Kidney (tissue), 22 donors: ENCODE results near the gene ARPP19. TPM values are rescaled to one million over a fixed set of nuclear protein-coding genes. Genes with fewer than 3 reads are reported as not detected.
A peak's percentile ranks its signal among the peaks of the same experiment; 100 is the strongest.

Experiments
- DNase-seq, 5 donors: peaks; one replicate each; pipeline ENCODE4 v3.0.0-alpha.2; 2013 to 2020
- FAIRE-seq: peaks from 2 replicates; lab custom pipeline; 2012; peaks lifted over from hg19 to GRCh38; lab: Jason Lieb, UNC
- H3K27ac ChIP-seq, 2 donors: one replicate each; pipeline ENCODE4 v1.7.0; 2013; ENCODE audit warnings: low read depth in 2 of 2, low read length in 2 of 2, inconsistent platforms in 1 of 2
- H3K27me3 ChIP-seq: one replicate; pipeline ENCODE4 v1.7.1; 2013; ENCODE audit warnings: low read length, inconsistent platforms; ENCODE audit not compliant: control insufficient read depth, insufficient read depth
- H3K36me3 ChIP-seq, 3 donors: one replicate each; pipeline versions ENCODE4 v1.7.0 to v1.7.1; 2013; ENCODE audit warnings: low read length in 3 of 3, control low read depth in 1 of 3, inconsistent platforms in 1 of 3; ENCODE audit not compliant: insufficient read depth in 3 of 3, control insufficient read depth in 2 of 3
- H3K4me1 ChIP-seq, 3 donors: one replicate each; pipeline versions ENCODE4 v1.7.0 to v1.7.1; 2013; ENCODE audit warnings: low read length in 3 of 3, inconsistent platforms in 1 of 3, low read depth in 1 of 3; ENCODE audit not compliant: control insufficient read depth in 2 of 3, insufficient read depth in 2 of 3
- H3K4me3 ChIP-seq, 3 donors: one replicate each; pipeline versions ENCODE4 v1.7.0 to v1.8.1; 2013; ENCODE audit warnings: low read length in 3 of 3, control low read depth in 1 of 3, inconsistent platforms in 1 of 3
- H3K9ac ChIP-seq, 3 donors: one replicate each; pipeline versions ENCODE4 v1.7.0 to v1.7.1; 2013; ENCODE audit warnings: low read length in 3 of 3, control low read depth in 1 of 3, inconsistent platforms in 1 of 3
- H3K9me3 ChIP-seq, 3 donors: one replicate each; pipeline versions ENCODE4 v1.7.0 to v1.7.1; 2013; ENCODE audit warnings: low read length in 3 of 3, control low read depth in 1 of 3, inconsistent platforms in 1 of 3; ENCODE audit not compliant: control insufficient read depth in 2 of 3, insufficient read depth in 1 of 3
- intact Hi-C: fragments of 100-400 bp; cut with DNase I; formaldehyde crosslinking; loops from one replicate; pipeline ENCODE4 v1.11.1; 2022
- long read RNA-seq, 10 donors: library from polyadenylated mRNA in 1 of 10; unstranded in 1 of 10; transcript quantifications; one replicate each; pipeline ENCODE4 v2.0.0 and lab custom pipeline, GENCODE V29; 2021 to 2026
- polyA plus RNA-seq: library from polyadenylated mRNA; stranded (reverse); fragments of 350-450 nt; fragmentation: Illumina TruSeq; extraction: RNeasy Lipid Tissue Mini Kit (QIAGEN cat#74804); gene quantifications from one replicate; pipeline ENCODE4 v1.2.3, GENCODE V29; 2014; ENCODE audit warnings: low read depth, low replicate concordance; ENCODE audit not compliant: insufficient read depth
- total RNA-seq: library from RNA; stranded (reverse); fragmentation: NEBNext Ultra II Directional; extraction: Animal tissue kit (Norgen Biotek cat#: 25700); gene quantifications from one replicate; pipeline ENCODE4 v1.2.1, GENCODE V29; 2021
- TF ChIP-seq, protein P1 (sequence below): IDR thresholded peaks from 3 replicates; pipeline ENCODE4 v1.5.1; 2012; ENCODE audit warnings: mild to moderate bottlenecking, moderate library complexity, borderline replicate concordance; ENCODE audit not compliant: insufficient read depth; ENCODE audit errors: extremely low read depth
- donor health status: control.
- donor health status: control.
- donor health status: control.
- donor health status: control.
- donor health status: control.
- donor health status: DM: yes; HTN: yes; CAD: no.
- donor health status: Normal renal cell carcinoma (clear cell type).

Gene ARPP19, protein sequence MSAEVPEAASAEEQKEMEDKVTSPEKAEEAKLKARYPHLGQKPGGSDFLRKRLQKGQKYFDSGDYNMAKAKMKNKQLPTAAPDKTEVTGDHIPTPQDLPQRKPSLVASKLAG
- total RNA-seq (160 TPM), polyA plus RNA-seq (43.0 TPM)
- long read RNA-seq, donor 1, full-length matches to known transcripts: 30 of 30 reads
- long read RNA-seq, donor 1, partial matches to known transcripts: 0 of 30 reads
- long read RNA-seq, donor 1, other reads (novel, unspliced or antisense): 0 of 30 reads
- long read RNA-seq, donor 2, full-length matches to known transcripts: 42 of 42 reads
- long read RNA-seq, donor 2, partial matches to known transcripts: 0 of 42 reads
- long read RNA-seq, donor 2, other reads (novel, unspliced or antisense): 0 of 42 reads
- long read RNA-seq, donor 3, full-length matches to known transcripts: 53 of 53 reads
- long read RNA-seq, donor 3, partial matches to known transcripts: 0 of 53 reads
- long read RNA-seq, donor 3, other reads (novel, unspliced or antisense): 0 of 53 reads
- long read RNA-seq, donor 4, full-length matches to known transcripts: 33 of 33 reads
- long read RNA-seq, donor 4, partial matches to known transcripts: 0 of 33 reads
- long read RNA-seq, donor 4, other reads (novel, unspliced or antisense): 0 of 33 reads
- long read RNA-seq, donor 5, full-length matches to known transcripts: 5 of 5 reads
- long read RNA-seq, donor 5, partial matches to known transcripts: 0 of 5 reads
- long read RNA-seq, donor 5, other reads (novel, unspliced or antisense): 0 of 5 reads
- long read RNA-seq, donor 6, full-length matches to known transcripts: 51 of 108 reads
- long read RNA-seq, donor 6, partial matches to known transcripts: 57 of 108 reads
- long read RNA-seq, donor 6, other reads (novel, unspliced or antisense): 0 of 108 reads
- long read RNA-seq, donor 7, full-length matches to known transcripts: 34 of 40 reads
- long read RNA-seq, donor 7, partial matches to known transcripts: 2 of 40 reads
- long read RNA-seq, donor 7, other reads (novel, unspliced or antisense): 4 of 40 reads
- long read RNA-seq, donor 8, full-length matches to known transcripts: 34 of 34 reads
- long read RNA-seq, donor 8, partial matches to known transcripts: 0 of 34 reads
- long read RNA-seq, donor 8, other reads (novel, unspliced or antisense): 0 of 34 reads
- long read RNA-seq, donor 9, full-length matches to known transcripts: 24 of 24 reads
- long read RNA-seq, donor 9, partial matches to known transcripts: 0 of 24 reads
- long read RNA-seq, donor 9, other reads (novel, unspliced or antisense): 0 of 24 reads
- long read RNA-seq, donor 10, full-length matches to known transcripts: 39 of 39 reads
- long read RNA-seq, donor 10, partial matches to known transcripts: 0 of 39 reads
- long read RNA-seq, donor 10, other reads (novel, unspliced or antisense): 0 of 39 reads

DNA sequence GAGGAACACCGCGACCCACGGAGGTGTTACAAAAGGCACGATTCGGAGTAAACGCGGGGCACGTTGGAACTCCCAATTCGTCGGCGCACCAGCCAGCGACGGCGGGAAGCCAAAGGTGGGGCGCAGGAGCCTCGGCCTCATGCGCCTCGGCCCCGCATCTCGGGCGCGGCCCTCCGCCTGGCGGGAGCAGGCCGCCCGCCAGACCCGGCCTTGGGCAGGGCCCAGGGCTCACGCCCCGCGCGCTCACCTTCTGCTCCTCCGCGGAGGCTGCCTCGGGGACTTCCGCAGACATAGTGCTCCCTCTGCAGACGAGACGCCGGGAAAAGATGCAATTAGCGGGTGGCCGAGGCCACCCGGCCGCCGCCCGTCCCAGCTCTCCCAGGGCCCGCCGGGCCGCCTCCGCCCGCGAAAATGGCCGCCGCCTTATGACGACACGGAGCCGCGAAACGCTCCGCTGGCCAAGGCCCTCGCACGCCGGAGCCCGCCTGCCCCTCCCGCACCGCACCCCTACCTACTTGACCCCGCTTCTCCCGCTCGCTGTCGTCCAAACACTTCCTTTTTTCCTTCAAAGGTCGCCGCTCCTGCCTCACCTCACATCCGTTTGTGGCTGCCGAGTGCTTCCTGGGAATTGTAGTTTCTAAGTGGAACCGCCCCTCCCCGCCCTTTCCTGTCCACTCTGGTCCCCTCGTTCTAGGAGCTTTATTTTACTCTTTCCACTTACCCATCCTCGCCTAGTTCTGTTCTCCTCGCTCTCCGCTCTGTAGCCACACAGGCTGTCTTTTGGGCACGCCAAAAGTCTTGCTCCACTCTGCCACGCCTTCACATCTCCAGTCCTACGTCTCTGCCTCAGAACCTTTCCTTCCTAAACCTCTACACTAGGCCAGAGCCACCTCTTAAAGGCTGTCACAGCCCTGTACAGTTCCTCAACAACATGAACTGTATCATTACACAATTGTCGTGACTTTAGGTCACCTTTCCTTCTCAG is at the start of gene ARPP19:
Gene ARPP19, minus strand, starts transcription at position 430 of the 985 bp plus-strand sequence. Its CDS starts 138 bp downstream, at position 292.
- no peak for FAIRE-seq

DNA sequence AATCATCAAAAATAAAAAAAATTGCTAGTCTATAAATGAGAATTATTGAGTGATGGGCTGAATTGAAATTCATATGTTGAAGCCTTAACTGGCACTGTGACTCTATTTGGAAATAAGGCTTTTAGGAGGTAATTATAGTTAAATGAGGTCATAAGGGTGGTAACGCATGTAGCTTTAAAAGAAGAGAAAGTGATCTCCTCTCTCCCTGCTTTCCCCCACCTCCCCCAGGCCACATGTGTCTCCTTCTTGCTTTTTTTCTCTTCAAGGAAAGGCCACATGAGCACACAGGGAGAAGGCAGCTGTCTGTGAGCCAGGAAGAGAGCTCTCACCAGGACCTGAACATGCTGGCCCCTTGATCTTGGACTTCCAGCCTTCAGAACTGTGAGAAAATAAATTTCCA is 48.2 kb upstream of the ARPP19 start:
- no peak overlapping the region for H3K4me3 ChIP-seq
- no peaks in the 10 kb centered on the region for H3K9me3 ChIP-seq
- H3K4me1 ChIP-seq: no peaks in the 10 kb centered on the region
- TF ChIP-seq, protein P1, sequence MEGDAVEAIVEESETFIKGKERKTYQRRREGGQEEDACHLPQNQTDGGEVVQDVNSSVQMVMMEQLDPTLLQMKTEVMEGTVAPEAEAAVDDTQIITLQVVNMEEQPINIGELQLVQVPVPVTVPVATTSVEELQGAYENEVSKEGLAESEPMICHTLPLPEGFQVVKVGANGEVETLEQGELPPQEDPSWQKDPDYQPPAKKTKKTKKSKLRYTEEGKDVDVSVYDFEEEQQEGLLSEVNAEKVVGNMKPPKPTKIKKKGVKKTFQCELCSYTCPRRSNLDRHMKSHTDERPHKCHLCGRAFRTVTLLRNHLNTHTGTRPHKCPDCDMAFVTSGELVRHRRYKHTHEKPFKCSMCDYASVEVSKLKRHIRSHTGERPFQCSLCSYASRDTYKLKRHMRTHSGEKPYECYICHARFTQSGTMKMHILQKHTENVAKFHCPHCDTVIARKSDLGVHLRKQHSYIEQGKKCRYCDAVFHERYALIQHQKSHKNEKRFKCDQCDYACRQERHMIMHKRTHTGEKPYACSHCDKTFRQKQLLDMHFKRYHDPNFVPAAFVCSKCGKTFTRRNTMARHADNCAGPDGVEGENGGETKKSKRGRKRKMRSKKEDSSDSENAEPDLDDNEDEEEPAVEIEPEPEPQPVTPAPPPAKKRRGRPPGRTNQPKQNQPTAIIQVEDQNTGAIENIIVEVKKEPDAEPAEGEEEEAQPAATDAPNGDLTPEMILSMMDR: no peak
- intact Hi-C loops: no loop called here
- FAIRE-seq: no peak
- no peak overlapping the region for H3K27ac ChIP-seq
- H3K36me3 ChIP-seq: peaks cover 2 to 10% (median 5%) of the 10 kb centered on the region in 3 donors
- H3K9ac ChIP-seq: no peak overlapping the region
- no peaks in the 10 kb centered on the region for H3K27me3 ChIP-seq
- DNase-seq: peak in 1 of 5 donors; percentile 1

More for the DNA sequence above, at the start of gene ARPP19:
- Histone ChIP-seq H3K4me1 (peaks cover 3 to 9% (median 5%) of the 10 kb centered on the region in 3 donors), H3K27ac (peak within 1 kb of the TSS; percentile 90 to 94), H3K9ac (peak within 1 kb of the TSS; percentile 63 to 96 (median 75)), H3K36me3 (no peaks in the 10 kb centered on the region), H3K4me3 (peak within 1 kb of the TSS; percentile 71 to 81 (median 75)), H3K27me3 (no peaks in the 10 kb centered on the region), H3K9me3 (no peaks in the 10 kb centered on the region)
- peak; percentile 93 to 96 (median 95) for DNase-seq
- TF ChIP-seq, protein P1: no peak
- intact Hi-C loops: no loop called here
